ENCODE data around the gene TNFRSF14.

The TNFRSF14 gene

DNA sequence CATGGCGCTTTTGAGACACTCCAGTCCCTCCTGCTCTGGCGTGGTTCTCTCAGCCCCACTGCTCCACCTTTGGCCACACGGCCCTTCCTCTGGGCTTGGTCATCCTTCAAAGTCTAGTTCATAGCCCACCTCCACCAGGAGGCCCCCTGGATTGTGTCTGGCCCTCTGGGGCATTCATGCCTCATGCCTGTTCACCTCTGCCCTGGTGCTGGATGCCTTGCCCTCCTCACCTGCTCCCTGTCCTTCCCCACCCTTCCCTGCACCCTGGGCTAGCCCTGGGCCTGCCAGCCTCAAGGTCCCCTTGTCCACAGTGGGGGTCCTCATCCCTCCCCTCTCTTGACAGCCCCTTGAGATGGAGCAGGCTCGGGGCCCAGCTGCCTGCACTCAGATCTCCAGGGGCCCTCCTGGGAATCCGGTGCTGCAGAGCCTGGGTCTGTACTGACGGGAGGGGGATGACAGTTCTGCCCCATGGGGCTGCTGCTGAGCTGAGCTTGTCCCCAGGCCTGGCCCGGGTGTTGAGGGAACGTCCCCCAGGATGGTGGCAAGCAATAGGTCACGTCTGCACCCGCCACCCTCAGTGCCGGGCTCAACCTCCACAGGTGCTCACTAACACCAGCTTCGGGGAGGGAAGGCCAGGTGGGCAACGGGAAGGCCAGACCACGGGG, 48.8 kb downstream of the TNFRSF14 start:
- DNase-seq (ENCODE audit: low read depth, low spot score), result no peak
- CTCF ChIA-PET, result no interaction called here
- POLR2A ChIA-PET, result no interaction called here
- TF ChIP-seq, protein P1, sequence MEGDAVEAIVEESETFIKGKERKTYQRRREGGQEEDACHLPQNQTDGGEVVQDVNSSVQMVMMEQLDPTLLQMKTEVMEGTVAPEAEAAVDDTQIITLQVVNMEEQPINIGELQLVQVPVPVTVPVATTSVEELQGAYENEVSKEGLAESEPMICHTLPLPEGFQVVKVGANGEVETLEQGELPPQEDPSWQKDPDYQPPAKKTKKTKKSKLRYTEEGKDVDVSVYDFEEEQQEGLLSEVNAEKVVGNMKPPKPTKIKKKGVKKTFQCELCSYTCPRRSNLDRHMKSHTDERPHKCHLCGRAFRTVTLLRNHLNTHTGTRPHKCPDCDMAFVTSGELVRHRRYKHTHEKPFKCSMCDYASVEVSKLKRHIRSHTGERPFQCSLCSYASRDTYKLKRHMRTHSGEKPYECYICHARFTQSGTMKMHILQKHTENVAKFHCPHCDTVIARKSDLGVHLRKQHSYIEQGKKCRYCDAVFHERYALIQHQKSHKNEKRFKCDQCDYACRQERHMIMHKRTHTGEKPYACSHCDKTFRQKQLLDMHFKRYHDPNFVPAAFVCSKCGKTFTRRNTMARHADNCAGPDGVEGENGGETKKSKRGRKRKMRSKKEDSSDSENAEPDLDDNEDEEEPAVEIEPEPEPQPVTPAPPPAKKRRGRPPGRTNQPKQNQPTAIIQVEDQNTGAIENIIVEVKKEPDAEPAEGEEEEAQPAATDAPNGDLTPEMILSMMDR (IDR thresholded peaks at IDR 0.05; ENCODE audit: insufficient read depth, low read length, missing control alignments), result no peak
- no peak overlapping the region for H3K4me3 ChIP-seq (ENCODE audit: low read depth, low read length)

GRCh38 chr1:2605509-2606395, 49.6 kb downstream of the TNFRSF14 start:
- POLR2A ChIA-PET, result no interaction called here
- H3K4me3 ChIP-seq (ENCODE audit: low read depth, low read length), result no peak overlapping the region
- TF ChIP-seq, protein P1 (IDR thresholded peaks at IDR 0.05; ENCODE audit: insufficient read depth, low read length, missing control alignments), result no peak
- no peak for DNase-seq (ENCODE audit: low read depth, low spot score)
- CTCF ChIA-PET, result no interaction called here

- CTCF ChIA-PET, result no interaction called here
- no peak overlapping the region for H3K4me3 ChIP-seq (ENCODE audit: low read depth, low read length)
- no peak for DNase-seq (ENCODE audit: low read depth, low spot score)
- POLR2A ChIA-PET, result no interaction called here
- TF ChIP-seq, protein P1 (IDR thresholded peaks at IDR 0.05; ENCODE audit: insufficient read depth, low read length, missing control alignments), result no peak
These were observed 50.3 kb downstream of the TNFRSF14 start for GRCh38 chr1:2606396-2606880.

- TF ChIP-seq, protein P1 (IDR thresholded peaks at IDR 0.05; ENCODE audit: insufficient read depth, low read length, missing control alignments), result no peak
- DNase-seq (ENCODE audit: low read depth, low spot score), result no peak
- ChIA-PET CTCF (no interaction called here), POLR2A (no interaction called here)
- no peak overlapping the region for H3K4me3 ChIP-seq (ENCODE audit: low read depth, low read length)
These were observed 50.9 kb downstream of the TNFRSF14 start for GRCh38 chr1:2606881-2607621.

- H3K4me3 ChIP-seq (ENCODE audit: low read depth, low read length), result no peak overlapping the region
- ChIA-PET CTCF (no interaction called here), POLR2A (no interaction called here)
- no peak for DNase-seq (ENCODE audit: low read depth, low spot score)
- TF ChIP-seq, protein P1 (IDR thresholded peaks at IDR 0.05; ENCODE audit: insufficient read depth, low read length, missing control alignments), result no peak
These were observed 51.5 kb downstream of the TNFRSF14 start for GRCh38 chr1:2607641-2608091.

Measured in AG04449 (cell line).